Activated CD8-positive, alpha-beta memory T cell treated with anti-CD3 and anti-CD28 coated beads for 1 hour (primary cell): ENCODE measurements around the gene TCAP.
"Not testable (repeated sequence)": the region's sequence is repeated elsewhere in the genome, so short reads cannot be mapped to it uniquely, and the experiment has no call there.

Experiments
- DNase-seq, 2 donors: peaks; one replicate each; pipeline ENCODE4 v3.0.0-alpha.2; 2020; ENCODE audit warnings: low read depth in 1 of 2; ENCODE audit errors: extremely low read depth in 1 of 2

The TCAP gene

GRCh38 chr17:39702901-39703893 lies 38.0 kb downstream of the TCAP start:
- DNase-seq: no peak

- DNase-seq: no peak
Observed at GRCh38 chr17:39703913-39704312, 38.8 kb downstream of the TCAP start.

GRCh38 chr17:39704821-39705551 lies 39.8 kb downstream of the TCAP start:
- DNase-seq: no peak

GRCh38 chr17:39705786-39706348 lies 40.7 kb downstream of the TCAP start:
- no peak for DNase-seq

- DNase-seq: no peak
Observed at GRCh38 chr17:39706383-39706782, 41.2 kb downstream of the TCAP start.

GRCh38 chr17:39706921-39707337 lies 41.8 kb downstream of the TCAP start:
- no peak for DNase-seq

- no peak for DNase-seq
Observed at GRCh38 chr17:39709319-39709997, 44.3 kb downstream of the TCAP start.

- no peak for DNase-seq
Observed at GRCh38 chr17:39709998-39710964, 45.1 kb downstream of the TCAP start.

GRCh38 chr17:39711071-39711470 lies 45.9 kb downstream of the TCAP start:
- DNase-seq: not testable (repeated sequence)

- no peak for DNase-seq
Observed at GRCh38 chr17:39711851-39712250, 46.7 kb downstream of the TCAP start.

GRCh38 chr17:39714234-39714633 lies 49.1 kb downstream of the TCAP start:
- DNase-seq: no peak

- no peak for DNase-seq
Observed at GRCh38 chr17:39715375-39716072, 50.4 kb downstream of the TCAP start.
